ENCODE measurements around the gene PLAC1.

The PLAC1 gene

DNA sequence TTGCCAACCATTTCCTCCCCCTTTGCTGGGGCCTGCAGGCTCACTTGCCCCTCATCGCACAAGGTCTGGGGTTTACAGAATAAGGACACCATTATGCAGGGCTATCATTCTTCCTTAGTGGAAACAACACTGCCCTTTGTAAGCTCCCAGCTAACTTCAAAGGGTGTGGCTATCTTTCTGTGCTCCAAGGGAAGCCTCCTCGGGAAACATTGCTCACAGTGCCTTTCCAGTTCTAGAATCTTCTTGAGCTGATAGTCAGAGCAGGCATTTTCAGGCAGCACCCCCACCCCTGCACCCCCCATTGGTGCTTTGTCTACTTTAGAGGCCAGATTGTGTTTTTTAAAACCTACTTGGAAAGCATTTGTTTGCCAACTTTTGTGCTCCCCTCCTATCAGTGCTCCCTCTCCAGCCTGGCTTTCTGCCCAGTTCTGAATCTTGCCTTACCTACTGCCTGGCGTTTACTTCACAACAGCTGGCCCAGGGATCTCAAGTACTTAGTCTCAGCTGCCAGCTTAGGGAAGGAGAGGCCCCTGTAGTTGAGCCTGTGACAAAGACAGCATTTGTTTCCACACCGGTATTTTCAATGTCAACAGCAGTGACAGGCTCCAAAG lies 53.5 kb downstream of the PLAC1 start:
- TF ChIP-seq CREB1 (IDR thresholded peaks at IDR 0.05; ENCODE audit: low read depth), result no peak
- TF ChIP-seq EP300 (IDR thresholded peaks at IDR 0.05; ENCODE audit: borderline replicate concordance), result no peak
- TF ChIP-seq ZBTB7A (IDR thresholded peaks at IDR 0.05; ENCODE audit: low read depth), result no peak
- no peak for TF ChIP-seq CEBPB (IDR thresholded peaks at IDR 0.05)
- no peak for TF ChIP-seq FOXM1 (IDR thresholded peaks at IDR 0.05; ENCODE audit: borderline replicate concordance, low read depth)
- TF ChIP-seq TAF1 (IDR thresholded peaks at IDR 0.05; ENCODE audit: low read depth), result no peak
- no peak for TF ChIP-seq YY1 (IDR thresholded peaks at IDR 0.05; ENCODE audit: low read depth)
- no peak for TF ChIP-seq TCF12 (IDR thresholded peaks at IDR 0.05; ENCODE audit: low read depth)

DNA sequence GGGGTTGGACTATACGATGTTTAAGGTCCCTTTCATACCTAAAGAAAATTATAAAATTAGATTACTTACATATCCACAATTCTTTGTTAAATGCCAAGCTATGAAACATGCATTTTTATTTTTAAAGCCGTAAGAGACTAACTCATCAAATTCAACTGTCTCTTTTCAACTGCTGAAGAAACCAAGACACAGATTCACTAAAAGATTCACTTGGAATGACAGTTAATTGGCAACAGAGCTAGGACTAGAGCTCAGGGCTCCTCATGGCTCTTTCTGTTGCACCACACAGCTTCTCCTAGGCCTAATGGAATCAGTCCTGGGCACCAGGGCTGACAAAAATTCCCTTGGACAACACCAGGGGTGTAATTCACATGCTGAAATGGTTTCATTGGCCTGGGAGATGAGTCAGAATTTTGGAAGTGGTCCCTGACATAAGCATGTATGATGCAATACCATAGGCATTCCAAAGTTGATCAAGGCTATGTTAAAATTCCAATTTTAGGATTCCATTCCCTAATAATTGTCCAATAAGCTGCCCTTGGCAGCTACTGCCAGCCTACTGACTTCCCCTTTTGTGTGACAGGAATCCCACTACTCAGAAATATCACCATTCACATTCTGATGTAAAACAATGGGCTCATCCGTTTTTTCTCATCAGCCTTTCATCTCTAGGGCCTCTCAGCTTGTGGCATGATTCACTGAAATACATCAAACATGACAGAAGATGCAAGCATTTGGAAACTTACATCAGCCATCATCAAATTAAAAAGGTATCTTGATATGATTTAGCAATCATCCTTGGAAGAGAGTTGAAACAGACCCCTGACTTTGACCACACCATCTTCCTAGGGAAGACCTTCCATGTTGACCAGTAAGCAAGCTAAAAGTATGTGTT lies 54.2 kb downstream of the PLAC1 start:
- TF ChIP-seq EP300 (IDR thresholded peaks at IDR 0.05; ENCODE audit: borderline replicate concordance) (no peak), CEBPB (IDR thresholded peaks at IDR 0.05) (peak; percentile 57; the same call in 1 of the 2 replicates), NFIC (IDR thresholded peaks at IDR 0.05) (no peak)

DNA sequence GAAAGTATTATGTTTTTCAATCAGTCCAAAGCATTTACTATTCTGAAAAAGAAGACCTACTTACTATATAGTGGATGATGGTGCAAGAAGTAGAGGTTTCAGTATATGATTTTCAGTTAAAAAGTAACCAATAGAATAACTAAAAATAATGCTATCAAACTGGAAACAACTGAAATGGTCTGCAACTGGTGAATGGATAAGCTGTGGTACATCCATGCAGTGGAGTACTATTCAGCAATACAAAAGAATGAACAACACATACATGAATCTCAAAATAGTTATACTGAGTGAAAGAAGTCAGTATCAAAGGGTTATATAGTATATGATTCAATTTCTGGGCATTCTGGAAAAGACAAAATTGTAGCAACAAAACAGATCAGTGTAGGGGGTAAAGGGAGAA lies 55.9 kb downstream of the PLAC1 start:
- no peak for TF ChIP-seq CEBPB (IDR thresholded peaks at IDR 0.05)

DNA sequence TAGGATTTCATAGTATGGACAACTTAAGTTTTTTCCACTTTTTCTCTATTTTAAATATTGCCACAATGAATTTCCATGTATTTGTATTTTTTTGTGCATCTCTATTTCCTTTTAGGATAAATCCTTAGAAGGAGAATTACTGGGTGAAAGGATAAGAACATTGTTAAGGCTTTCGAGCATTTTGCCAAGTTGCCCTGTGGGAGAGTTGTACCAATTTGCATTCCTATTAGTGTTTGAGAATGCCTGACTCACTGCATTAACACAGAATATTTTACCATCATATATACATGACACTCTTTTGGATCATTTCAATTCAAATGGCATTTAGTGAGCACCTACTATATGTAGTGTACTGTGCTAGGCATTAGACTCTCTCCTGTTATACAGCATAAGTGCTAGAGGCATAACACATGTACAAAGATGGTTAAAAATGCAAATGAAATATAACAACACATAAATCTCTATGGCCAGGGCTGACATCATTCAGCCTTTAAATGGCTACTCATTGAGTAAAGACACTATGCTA lies 57.0 kb downstream of the PLAC1 start:
- TF ChIP-seq TAF1 (IDR thresholded peaks at IDR 0.05; ENCODE audit: low read depth) (no peak), TCF12 (IDR thresholded peaks at IDR 0.05; ENCODE audit: low read depth) (no peak), EGR1 (IDR thresholded peaks at IDR 0.05) (no peak)
- TF ChIP-seq, protein P1, sequence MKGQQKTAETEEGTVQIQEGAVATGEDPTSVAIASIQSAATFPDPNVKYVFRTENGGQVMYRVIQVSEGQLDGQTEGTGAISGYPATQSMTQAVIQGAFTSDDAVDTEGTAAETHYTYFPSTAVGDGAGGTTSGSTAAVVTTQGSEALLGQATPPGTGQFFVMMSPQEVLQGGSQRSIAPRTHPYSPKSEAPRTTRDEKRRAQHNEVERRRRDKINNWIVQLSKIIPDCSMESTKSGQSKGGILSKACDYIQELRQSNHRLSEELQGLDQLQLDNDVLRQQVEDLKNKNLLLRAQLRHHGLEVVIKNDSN (IDR thresholded peaks at IDR 0.05), result no peak
- TF ChIP-seq, protein P2, sequence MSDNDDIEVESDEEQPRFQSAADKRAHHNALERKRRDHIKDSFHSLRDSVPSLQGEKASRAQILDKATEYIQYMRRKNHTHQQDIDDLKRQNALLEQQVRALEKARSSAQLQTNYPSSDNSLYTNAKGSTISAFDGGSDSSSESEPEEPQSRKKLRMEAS (IDR thresholded peaks at IDR 0.05), result no peak

DNA sequence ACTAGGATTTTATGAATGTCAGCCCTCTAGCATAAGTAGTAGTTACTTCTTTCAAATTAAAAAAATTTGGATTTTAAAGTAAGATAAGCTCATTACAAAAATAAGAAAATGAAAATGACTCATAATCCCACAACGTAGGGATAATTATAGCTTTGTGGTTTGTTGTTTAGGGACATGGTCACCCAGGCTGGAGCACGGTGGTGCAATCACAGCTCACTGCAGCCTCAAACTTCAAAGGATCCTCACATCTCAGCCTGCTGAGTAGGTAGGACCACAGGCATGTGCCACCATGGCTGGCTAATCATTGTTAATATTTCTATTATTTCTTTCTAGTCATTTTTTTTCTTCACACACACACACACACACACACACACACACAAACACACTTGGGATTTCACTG lies 57.6 kb downstream of the PLAC1 start:
- no peak for TF ChIP-seq EGR1 (IDR thresholded peaks at IDR 0.05)
- no peak for TF ChIP-seq ZBTB7A (IDR thresholded peaks at IDR 0.05; ENCODE audit: low read depth)
- TF ChIP-seq, protein P2 (IDR thresholded peaks at IDR 0.05), result no peak
- TF ChIP-seq, protein P1 (IDR thresholded peaks at IDR 0.05), result no peak
- no peak for TF ChIP-seq NFIC (IDR thresholded peaks at IDR 0.05)
- no peak for TF ChIP-seq TAF1 (IDR thresholded peaks at IDR 0.05; ENCODE audit: low read depth)
- no peak for TF ChIP-seq EP300 (IDR thresholded peaks at IDR 0.05; ENCODE audit: borderline replicate concordance)
- no peak for TF ChIP-seq FOXM1 (IDR thresholded peaks at IDR 0.05; ENCODE audit: borderline replicate concordance, low read depth)
- TF ChIP-seq RAD21 (IDR thresholded peaks at IDR 0.05; ENCODE audit: low read depth), result no peak
- no peak for TF ChIP-seq CEBPB (IDR thresholded peaks at IDR 0.05)
- TF ChIP-seq, protein P3, sequence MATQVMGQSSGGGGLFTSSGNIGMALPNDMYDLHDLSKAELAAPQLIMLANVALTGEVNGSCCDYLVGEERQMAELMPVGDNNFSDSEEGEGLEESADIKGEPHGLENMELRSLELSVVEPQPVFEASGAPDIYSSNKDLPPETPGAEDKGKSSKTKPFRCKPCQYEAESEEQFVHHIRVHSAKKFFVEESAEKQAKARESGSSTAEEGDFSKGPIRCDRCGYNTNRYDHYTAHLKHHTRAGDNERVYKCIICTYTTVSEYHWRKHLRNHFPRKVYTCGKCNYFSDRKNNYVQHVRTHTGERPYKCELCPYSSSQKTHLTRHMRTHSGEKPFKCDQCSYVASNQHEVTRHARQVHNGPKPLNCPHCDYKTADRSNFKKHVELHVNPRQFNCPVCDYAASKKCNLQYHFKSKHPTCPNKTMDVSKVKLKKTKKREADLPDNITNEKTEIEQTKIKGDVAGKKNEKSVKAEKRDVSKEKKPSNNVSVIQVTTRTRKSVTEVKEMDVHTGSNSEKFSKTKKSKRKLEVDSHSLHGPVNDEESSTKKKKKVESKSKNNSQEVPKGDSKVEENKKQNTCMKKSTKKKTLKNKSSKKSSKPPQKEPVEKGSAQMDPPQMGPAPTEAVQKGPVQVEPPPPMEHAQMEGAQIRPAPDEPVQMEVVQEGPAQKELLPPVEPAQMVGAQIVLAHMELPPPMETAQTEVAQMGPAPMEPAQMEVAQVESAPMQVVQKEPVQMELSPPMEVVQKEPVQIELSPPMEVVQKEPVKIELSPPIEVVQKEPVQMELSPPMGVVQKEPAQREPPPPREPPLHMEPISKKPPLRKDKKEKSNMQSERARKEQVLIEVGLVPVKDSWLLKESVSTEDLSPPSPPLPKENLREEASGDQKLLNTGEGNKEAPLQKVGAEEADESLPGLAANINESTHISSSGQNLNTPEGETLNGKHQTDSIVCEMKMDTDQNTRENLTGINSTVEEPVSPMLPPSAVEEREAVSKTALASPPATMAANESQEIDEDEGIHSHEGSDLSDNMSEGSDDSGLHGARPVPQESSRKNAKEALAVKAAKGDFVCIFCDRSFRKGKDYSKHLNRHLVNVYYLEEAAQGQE (IDR thresholded peaks at IDR 0.05; ENCODE audit: low read depth), result no peak
- TF ChIP-seq TEAD4 (IDR thresholded peaks at IDR 0.05), result no peak
- TF ChIP-seq CREB1 (IDR thresholded peaks at IDR 0.05; ENCODE audit: low read depth), result no peak
- TF ChIP-seq TCF12 (IDR thresholded peaks at IDR 0.05; ENCODE audit: low read depth), result no peak

DNA sequence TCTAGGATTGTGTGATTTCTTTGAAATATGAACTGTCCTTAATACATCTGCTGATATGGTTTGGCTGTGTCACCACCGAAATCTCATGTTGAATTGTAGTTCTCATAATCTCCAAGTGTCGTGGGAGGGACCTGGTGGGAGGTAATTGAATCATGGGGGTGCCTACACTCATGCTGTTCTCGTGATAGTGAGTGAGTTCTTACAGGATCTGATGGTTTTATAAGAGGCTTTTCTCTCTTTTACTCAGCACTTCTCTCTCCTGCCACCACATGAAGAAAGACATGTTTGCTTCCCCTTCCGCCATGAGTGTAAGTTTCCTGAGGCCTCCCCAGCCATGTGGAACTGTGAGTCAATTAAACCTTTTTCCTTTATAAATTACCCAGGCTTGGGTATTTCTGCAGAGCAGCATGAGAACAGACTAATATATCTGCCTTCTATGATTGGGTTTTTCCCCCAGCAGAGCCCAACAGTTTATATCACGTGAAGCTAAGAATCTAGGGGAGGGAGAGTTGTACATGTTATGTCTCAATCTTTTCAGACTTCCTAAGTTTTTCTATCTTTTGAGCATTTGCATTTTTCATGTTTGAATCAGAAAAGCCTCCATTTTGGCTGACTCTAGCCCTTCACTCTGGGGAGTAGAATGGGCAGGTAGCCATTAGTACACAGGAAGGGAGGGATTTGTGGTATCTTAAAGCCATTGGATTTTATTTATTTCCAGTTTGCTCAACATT lies 58.9 kb downstream of the PLAC1 start:
- TF ChIP-seq FOXM1 (IDR thresholded peaks at IDR 0.05; ENCODE audit: borderline replicate concordance, low read depth) (no peak), TEAD4 (IDR thresholded peaks at IDR 0.05) (no peak), RAD21 (IDR thresholded peaks at IDR 0.05; ENCODE audit: low read depth) (no peak), EGR1 (IDR thresholded peaks at IDR 0.05) (no peak), EP300 (IDR thresholded peaks at IDR 0.05; ENCODE audit: borderline replicate concordance) (no peak), TAF1 (IDR thresholded peaks at IDR 0.05; ENCODE audit: low read depth) (no peak), ZBTB7A (IDR thresholded peaks at IDR 0.05; ENCODE audit: low read depth) (no peak)
- TF ChIP-seq, protein P1 (IDR thresholded peaks at IDR 0.05), result no peak
- TF ChIP-seq, protein P3 (IDR thresholded peaks at IDR 0.05; ENCODE audit: low read depth), result no peak

Measured in Ishikawa (cell line).